LNCAP (cell line): ENCODE results near the gene GABBR1.

Experiments used
- TF ChIP-seq, protein P1 (sequence below): fragments of 450-650 bp; IDR thresholded peaks from 2 replicates; pipeline ENCODE4 v1.5.1; 2017; ENCODE audit warnings: mild to moderate bottlenecking

Gene GABBR1

DNA sequence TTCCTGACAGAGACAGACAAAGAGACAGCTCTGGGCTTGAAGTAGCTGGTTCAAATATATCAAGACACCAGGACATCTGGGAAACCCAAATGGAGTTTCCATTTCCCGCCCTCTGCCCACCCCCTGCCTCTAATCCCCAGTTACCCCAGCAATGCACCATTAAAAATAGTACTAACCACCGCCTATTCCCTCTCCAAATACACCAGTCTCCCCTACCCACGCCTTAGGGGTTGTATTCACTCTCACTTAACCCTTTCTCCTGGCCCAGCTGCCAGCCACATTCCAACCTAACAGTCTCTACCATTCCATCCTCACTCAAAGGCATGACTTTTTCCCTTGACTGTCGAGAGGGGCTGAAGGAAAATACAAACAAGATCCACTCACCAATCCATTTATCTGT, 22.4 kb downstream of the GABBR1 start:
- TF ChIP-seq, protein P1, sequence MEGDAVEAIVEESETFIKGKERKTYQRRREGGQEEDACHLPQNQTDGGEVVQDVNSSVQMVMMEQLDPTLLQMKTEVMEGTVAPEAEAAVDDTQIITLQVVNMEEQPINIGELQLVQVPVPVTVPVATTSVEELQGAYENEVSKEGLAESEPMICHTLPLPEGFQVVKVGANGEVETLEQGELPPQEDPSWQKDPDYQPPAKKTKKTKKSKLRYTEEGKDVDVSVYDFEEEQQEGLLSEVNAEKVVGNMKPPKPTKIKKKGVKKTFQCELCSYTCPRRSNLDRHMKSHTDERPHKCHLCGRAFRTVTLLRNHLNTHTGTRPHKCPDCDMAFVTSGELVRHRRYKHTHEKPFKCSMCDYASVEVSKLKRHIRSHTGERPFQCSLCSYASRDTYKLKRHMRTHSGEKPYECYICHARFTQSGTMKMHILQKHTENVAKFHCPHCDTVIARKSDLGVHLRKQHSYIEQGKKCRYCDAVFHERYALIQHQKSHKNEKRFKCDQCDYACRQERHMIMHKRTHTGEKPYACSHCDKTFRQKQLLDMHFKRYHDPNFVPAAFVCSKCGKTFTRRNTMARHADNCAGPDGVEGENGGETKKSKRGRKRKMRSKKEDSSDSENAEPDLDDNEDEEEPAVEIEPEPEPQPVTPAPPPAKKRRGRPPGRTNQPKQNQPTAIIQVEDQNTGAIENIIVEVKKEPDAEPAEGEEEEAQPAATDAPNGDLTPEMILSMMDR: no peak

DNA sequence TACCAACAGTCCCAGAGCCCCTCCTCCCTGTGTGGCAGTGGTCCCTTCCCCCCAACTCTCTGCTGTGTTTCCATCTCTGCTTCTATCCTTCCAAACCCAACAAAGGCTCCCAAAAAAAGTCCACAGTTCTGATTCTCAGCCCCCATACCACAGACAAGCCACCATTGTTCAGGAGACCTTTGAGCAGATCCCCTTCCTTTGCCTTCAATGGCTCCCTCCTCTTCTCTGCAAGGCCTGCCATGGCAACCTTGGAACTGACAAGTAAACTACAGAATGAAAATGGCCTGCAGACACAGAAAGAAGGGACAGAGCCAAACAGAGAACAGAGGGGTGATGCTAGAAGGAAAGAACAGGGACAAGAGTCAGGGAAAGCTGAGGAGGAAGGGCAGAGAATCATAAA, 24.9 kb downstream of the GABBR1 start:
- TF ChIP-seq, protein P1: no peak

DNA sequence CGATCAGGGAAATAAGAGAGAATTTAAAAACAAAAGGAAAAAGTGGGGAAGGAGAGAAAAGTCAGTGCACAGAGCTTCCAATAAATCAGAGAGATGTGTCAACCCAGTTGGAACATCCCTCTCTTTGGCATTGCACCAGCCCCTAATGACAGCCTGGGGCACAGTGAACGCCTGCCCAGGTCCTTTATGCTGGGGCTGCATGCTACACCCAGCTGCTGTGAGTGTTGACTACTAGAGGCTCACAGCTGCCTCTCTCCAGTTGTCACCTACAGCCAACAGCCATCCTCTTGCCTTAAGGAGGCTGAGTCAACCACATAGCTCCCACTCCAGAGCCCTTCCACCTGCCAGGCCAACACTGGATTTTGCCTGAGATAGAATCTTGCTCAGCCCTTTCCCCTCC, 29.1 kb downstream of the GABBR1 start:
- TF ChIP-seq, protein P1: no peak

DNA sequence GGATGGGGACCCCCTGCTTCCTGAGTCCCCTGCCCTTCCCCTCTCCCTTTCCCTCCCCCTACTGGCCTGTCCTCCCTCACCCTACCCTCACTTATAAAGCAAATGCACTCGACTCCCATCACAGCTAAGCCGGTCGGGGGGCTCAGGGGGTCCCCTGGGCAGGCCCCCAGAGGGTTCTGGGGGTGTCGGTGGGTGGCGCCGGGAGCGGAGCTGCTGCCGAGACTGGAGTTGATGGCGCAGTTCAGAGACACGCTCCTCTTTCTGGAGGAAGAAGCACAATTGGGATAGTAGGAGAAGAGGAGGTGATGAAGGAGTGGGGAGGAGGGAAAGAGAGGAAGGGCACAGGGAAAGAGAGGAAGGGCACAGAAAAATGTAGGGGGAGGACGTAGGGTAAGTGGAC, 29.5 kb downstream of the GABBR1 start:
- TF ChIP-seq, protein P1: no peak

- TF ChIP-seq, protein P1: no peak
Observed at GRCh38 chr6:29602564-29603361, 30.2 kb downstream of the GABBR1 start.

DNA sequence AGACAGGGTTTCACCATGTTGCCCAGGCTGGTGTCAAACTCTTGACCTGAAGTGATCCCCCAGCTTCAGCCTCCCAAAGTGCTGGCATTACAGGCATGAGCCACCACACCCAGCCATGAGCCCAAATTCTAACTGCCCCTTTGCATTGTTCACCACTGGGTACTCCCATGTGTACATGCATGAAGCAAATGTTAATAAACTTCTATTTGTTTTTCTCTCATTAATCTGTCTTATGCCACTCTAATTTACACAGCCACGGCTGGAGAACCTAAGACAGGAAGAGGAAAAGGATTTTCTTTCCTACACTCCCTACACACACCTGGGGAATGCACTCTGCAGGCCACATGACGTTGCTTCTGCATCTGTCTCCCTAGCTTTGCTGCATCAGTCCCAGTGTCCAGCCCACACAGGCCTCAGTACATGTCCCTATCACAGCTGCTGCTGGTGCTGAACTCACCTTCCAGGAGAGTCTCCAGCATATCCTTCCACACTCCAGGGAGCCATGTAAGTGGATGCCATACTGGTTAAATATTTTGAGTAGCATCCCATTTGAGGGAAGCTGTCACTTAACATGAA, 34.7 kb downstream of the GABBR1 start:
- TF ChIP-seq, protein P1: no peak

- TF ChIP-seq, protein P1: no peak
Observed at GRCh38 chr6:29597184-29597583, 35.8 kb downstream of the GABBR1 start.
